Ovary (tissue), 9 donors: ENCODE data around the gene RANBP17. TPM values are rescaled to one million over a fixed set of nuclear protein-coding genes. Genes with fewer than 3 reads are reported as not detected.

Experiments
- DNase-seq, 5 donors: peaks; one replicate each; pipeline ENCODE4 v3.0.0-alpha.2; 2019 to 2020
- H3K27ac ChIP-seq, 2 donors: fragments of 200-600 bp; one replicate each; pipeline versions ENCODE4 v1.5.1 to v1.8.0; 2019 to 2022
- H3K27me3 ChIP-seq: fragments of 200-600 bp; one replicate; pipeline ENCODE4 v1.8.0; 2022
- H3K36me3 ChIP-seq: fragments of 200-600 bp; sonication (generic); one replicate; pipeline ENCODE4 v1.5.1; 2019
- H3K4me1 ChIP-seq: one replicate; pipeline ENCODE4 v1.8.1; 2013; ENCODE audit warnings: mild to moderate bottlenecking, moderate library complexity; ENCODE audit not compliant: insufficient read depth
- H3K4me3 ChIP-seq: fragments of 200-600 bp; sonication (generic); one replicate; pipeline ENCODE4 v1.5.1; 2017
- H3K9me3 ChIP-seq, 2 donors: fragments of 200-600 bp in 1 of 2; sonication (generic) in 1 of 2; one replicate each; pipeline versions ENCODE4 v1.5.1 to v1.8.1; 2013 to 2019; ENCODE audit warnings: mild to moderate bottlenecking in 1 of 2, moderate library complexity in 1 of 2
- EP300 ChIP-seq: sonication (generic); formaldehyde crosslinking; IDR thresholded peaks from one replicate; pipeline ENCODE4 v1.6.1; 2017; ENCODE audit warnings: antibody characterized with exemption
- POLR2A ChIP-seq: fragments of 450-650 bp; IDR thresholded peaks from one replicate; pipeline ENCODE4 v1.6.1; 2017; ENCODE audit warnings: antibody characterized with exemption, mild to moderate bottlenecking, moderate library complexity
- WGBS, 3 donors: extraction: QIAGEN DNeasy Blood & Tissue Kit in 1 of 3; methylation state at CpG; one replicate each; pipeline versions ENCODE4 v1.1.5 to v1.1.7; 2013 to 2017; 5-methylcytosine and 5-hydroxymethylcytosine counted together
- intact Hi-C, 4 donors: fragments of 100-400 bp; cut with DNase I; formaldehyde crosslinking; loops; one replicate each; pipeline versions ENCODE4 v1.11.0 to v1.15.1; 2022 to 2023
- polyA plus RNA-seq, 2 donors: library from polyadenylated mRNA; stranded (reverse); fragments of 200-250 nt in 1 of 2; fragments of 350-450 nt in 1 of 2; fragmentation: Illumina TruSeq in 1 of 2; extraction: RNeasy Lipid Tissue Mini Kit (QIAGEN cat#74804) in 1 of 2; gene quantifications; one replicate each; pipeline ENCODE4 v1.2.3, GENCODE V29; 2013 to 2014
- total RNA-seq, 7 donors: library from RNA; depleted of rRNA in 2 of 7; stranded (reverse); fragments of >200 nt in 2 of 7; fragmentation: NEBNext Ultra II Directional in 3 of 7; extraction: Animal tissue kit (Norgen Biotek cat#: 25700) in 3 of 7; gene quantifications; one replicate each; pipeline versions ENCODE4 v1.1.0 to v1.2.4, GENCODE V29; 2016 to 2023
- TF ChIP-seq, protein P1 (sequence below), 3 donors: fragments of 450-650 bp in 2 of 3; fragments of 200-600 bp in 1 of 3; IDR thresholded peaks; one replicate each; pipeline versions ENCODE4 v1.5.1 to v1.8.0; 2016 to 2022; ENCODE audit warnings: antibody characterized with exemption in 3 of 3, mild to moderate bottlenecking in 1 of 3
- donor health status: DM: no; HTN: no; CAD: no; lungs with moderate emphysema.
- donor health status: DM: no; HTN: no; CAD: no.
- donor health status: Bipolar disorder and iron deficiency.
- donor health status: DM: yes; HTN: yes; CAD: no.
- donor health status: DM: no; HTN: no; CAD: no.
- donor health status: DM: yes; HTN: yes; CAD: no.

Gene RANBP17
- total and polyA plus RNA-seq, 9 donors, result 1.3 to 16.1 (median 8.5) TPM

DNA sequence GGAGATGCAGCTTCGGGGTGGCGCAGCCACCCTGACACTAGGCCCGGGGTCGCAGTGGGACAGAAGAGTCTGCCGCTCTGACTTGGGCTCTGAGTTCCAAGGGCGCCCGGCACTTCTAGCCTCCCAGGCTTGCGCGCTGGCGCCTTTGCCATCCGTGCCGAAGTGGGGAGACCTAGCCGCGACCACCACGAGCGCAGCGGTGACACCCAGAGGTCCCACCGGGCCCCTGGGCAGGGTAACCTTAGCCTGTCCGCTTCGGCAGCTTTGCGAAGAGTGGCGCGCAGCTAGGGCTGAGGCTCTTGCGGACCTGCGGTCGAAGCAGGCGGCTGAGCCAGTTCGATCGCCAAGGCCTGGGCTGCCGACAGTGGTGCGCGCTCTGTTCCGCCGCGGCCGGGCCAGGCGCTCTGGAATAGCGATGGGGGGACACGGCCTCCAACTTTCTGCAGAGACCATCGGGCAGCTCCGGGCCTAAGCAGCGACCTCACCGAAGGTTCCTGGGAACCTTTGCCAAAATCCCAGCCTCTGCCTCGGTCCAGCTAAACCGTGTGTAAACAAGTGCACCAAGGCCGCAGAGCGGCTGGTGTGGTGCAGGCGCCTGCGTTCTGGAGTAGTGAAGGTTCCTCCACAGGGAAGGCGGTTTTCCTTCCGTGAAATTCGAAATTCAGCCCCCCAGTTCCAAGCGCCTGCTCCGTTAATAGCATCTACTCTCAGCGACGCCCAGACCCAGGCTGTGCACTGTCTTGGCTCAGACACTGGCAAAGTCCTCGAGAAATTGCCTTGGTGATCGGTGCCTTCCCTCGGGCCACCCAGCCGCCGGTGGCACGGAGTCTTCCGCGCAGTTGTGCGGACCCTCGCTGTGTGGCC lies 454.7 kb downstream of the RANBP17 start:
- H3K27ac ChIP-seq, result no peak overlapping the region
- H3K9me3 ChIP-seq, result peaks cover 0 to 2% of the 10 kb centered on the region in 2 donors
- intact Hi-C loops, result no loop called here
- no peaks in the 10 kb centered on the region for H3K27me3 ChIP-seq
- H3K4me3 ChIP-seq, result no peak overlapping the region
- H3K36me3 ChIP-seq, result no peaks in the 10 kb centered on the region
- H3K4me1 ChIP-seq, result peaks cover 5% of the 10 kb centered on the region
- DNase-seq, result no peak
- TF ChIP-seq POLR2A (no peak), EP300 (no peak)
- TF ChIP-seq, protein P1, sequence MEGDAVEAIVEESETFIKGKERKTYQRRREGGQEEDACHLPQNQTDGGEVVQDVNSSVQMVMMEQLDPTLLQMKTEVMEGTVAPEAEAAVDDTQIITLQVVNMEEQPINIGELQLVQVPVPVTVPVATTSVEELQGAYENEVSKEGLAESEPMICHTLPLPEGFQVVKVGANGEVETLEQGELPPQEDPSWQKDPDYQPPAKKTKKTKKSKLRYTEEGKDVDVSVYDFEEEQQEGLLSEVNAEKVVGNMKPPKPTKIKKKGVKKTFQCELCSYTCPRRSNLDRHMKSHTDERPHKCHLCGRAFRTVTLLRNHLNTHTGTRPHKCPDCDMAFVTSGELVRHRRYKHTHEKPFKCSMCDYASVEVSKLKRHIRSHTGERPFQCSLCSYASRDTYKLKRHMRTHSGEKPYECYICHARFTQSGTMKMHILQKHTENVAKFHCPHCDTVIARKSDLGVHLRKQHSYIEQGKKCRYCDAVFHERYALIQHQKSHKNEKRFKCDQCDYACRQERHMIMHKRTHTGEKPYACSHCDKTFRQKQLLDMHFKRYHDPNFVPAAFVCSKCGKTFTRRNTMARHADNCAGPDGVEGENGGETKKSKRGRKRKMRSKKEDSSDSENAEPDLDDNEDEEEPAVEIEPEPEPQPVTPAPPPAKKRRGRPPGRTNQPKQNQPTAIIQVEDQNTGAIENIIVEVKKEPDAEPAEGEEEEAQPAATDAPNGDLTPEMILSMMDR (IDR thresholded peaks at IDR 0.05), result no peak
- WGBS, 3 donors, result 3 to 7% (median 4%) methylated on average over 66 of the region's 66 CpGs

DNA sequence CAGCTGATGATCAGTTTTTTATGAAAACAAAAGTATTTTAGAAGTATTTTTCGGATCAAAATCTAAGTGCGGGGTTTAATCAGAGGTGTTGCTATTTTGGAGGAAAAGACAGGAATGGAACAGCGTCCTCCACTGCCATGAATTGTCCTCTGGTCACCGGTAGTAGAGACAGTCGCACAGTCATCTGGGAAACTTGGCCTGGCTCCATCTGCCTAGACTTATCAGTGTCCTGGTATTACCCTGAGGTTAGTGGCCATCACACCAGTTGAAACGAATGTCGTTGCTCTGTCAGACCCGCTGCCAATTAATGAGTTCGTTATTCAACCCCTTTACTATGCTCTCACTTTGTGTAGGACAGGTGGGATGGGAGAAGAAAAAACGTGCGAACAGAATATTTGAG lies 455.4 kb downstream of the RANBP17 start:
- no peak for DNase-seq
- intact Hi-C loops, result no loop called here
- H3K27ac ChIP-seq, result no peak overlapping the region
- no peak overlapping the region for H3K4me3 ChIP-seq
- H3K4me1 ChIP-seq, result peaks cover 5% of the 10 kb centered on the region
- no peaks in the 10 kb centered on the region for H3K27me3 ChIP-seq
- WGBS, 3 donors, result 15 to 16% (median 16%) methylated on average over 11 of the region's 11 CpGs
- H3K36me3 ChIP-seq, result no peaks in the 10 kb centered on the region
- TF ChIP-seq POLR2A (no peak), EP300 (no peak)
- TF ChIP-seq, protein P1 (IDR thresholded peaks at IDR 0.05), result no peak
- peaks cover 0 to 2% of the 10 kb centered on the region in 2 donors for H3K9me3 ChIP-seq

DNA sequence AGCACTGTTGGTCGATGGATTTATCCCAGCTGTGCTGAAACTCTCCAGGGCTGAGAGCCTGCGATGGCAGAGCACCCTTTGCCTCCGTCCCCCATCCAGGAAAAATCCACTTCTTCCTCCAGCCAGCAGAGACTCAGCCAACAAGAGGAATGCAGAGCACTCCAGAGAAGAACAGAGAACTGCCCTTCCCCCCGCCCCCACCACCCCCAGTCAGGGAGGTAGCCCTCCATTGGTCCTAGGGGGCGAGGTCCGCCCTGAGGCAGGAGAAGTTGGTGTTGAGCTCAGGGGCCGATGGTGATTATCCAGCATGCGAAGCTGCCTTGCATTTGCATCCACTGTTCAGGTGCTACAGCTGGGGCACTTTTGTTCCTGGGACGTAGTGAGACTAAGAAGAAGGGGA lies 456.2 kb downstream of the RANBP17 start:
- H3K9me3 ChIP-seq, result peaks cover 0 to 2% of the 10 kb centered on the region in 2 donors

DNA sequence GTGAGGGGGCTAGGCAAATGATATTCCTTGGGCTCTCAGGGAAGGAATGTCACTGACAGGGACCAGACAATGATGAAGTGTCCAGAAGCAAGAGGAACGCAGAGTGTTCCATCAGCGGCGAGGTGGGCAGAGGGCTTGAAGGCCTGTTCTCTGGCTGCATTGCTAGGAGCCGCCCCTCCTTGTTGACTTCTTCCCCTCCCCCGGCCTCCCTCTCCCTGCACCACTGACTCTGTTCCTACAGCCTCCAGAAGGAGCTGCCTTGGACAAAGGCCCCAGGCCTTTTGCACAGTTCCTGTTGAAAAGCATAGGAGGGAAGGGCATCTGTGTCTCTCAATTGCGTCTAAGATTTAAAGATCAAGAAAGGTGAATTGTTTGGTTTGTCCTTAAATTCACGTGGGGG lies 459.6 kb downstream of the RANBP17 start:
- Histone ChIP-seq H3K4me1 (no peaks in the 10 kb centered on the region), H3K27ac (no peak overlapping the region), H3K4me3 (no peak overlapping the region), H3K36me3 (no peaks in the 10 kb centered on the region), H3K9me3 (peaks cover 0 to 2% of the 10 kb centered on the region in 2 donors), H3K27me3 (no peaks in the 10 kb centered on the region)
- no peak for TF ChIP-seq EP300
- no peak for TF ChIP-seq POLR2A
- TF ChIP-seq, protein P1 (IDR thresholded peaks at IDR 0.05), result no peak
- WGBS, 3 donors, result 58 to 74% (median 72%) methylated on average over 7 of the region's 7 CpGs
- intact Hi-C loops, result no loop called here
- no peak for DNase-seq

More for the DNA sequence above, 456.2 kb downstream of the RANBP17 start:
- Histone ChIP-seq H3K4me3 (no peak overlapping the region), H3K4me1 (peaks cover 5% of the 10 kb centered on the region), H3K27ac (no peak overlapping the region), H3K27me3 (no peaks in the 10 kb centered on the region), H3K36me3 (no peaks in the 10 kb centered on the region)
- intact Hi-C loops, result no loop called here
- 2 to 5% (median 4%) methylated on average over 6 to 9 of the region's 9 CpGs for WGBS, 3 donors
- DNase-seq, result no peak
- TF ChIP-seq EP300 (no peak), POLR2A (no peak)
- TF ChIP-seq, protein P1 (IDR thresholded peaks at IDR 0.05), result no peak
